Gastrocnemius medialis (tissue), 4 donors: ENCODE results near the gene MPPED1. TPM values are rescaled to one million over a fixed set of nuclear protein-coding genes. Genes with fewer than 3 reads are reported as not detected.

ENCODE experiments used
- ATAC-seq, 2 donors: fragments of 150-250 bp; one replicate each; pipeline ENCODE4 v1.9.1; 2016
- DNase-seq, 2 donors: peaks; one replicate each; pipeline ENCODE4 v3.0.0-alpha.2; 2019
- H3K27ac ChIP-seq, 4 donors: fragments of 200-600 bp; sonication (generic); 1 replicate in 1 of 4; 2 replicates in 3 of 4; pipeline ENCODE4 v1.5.1; 2016 to 2018; ENCODE audit warnings: mild to moderate bottlenecking in 2 of 4, moderate library complexity in 1 of 4
- H3K27me3 ChIP-seq, 3 donors: fragments of 200-600 bp; sonication (generic) in 2 of 3; 1 replicate in 1 of 3; 2 replicates in 2 of 3; pipeline versions ENCODE4 v1.5.1 to v1.6.0; 2016 to 2019; ENCODE audit warnings: mild to moderate bottlenecking in 1 of 3, moderate library complexity in 1 of 3
- H3K36me3 ChIP-seq, 2 donors: fragments of 200-600 bp; sonication (generic) in 1 of 2; one replicate each; pipeline ENCODE4 v1.5.1; 2017 to 2018
- H3K4me1 ChIP-seq, 2 donors: fragments of 200-600 bp; sonication (generic) in 1 of 2; one replicate each; pipeline ENCODE4 v1.5.1; 2016 to 2017; ENCODE audit warnings: mild to moderate bottlenecking in 2 of 2
- H3K4me3 ChIP-seq, 4 donors: fragments of 200-600 bp; sonication (generic) in 3 of 4; 1 replicate in 1 of 4; 2 replicates in 3 of 4; pipeline ENCODE4 v1.5.1; 2016 to 2019; ENCODE audit warnings: mild to moderate bottlenecking in 2 of 4
- H3K9me3 ChIP-seq, 3 donors: fragments of 200-600 bp; sonication (generic) in 2 of 3; 1 replicate in 1 of 3; 2 replicates in 2 of 3; pipeline ENCODE4 v1.5.1; 2016 to 2019
- CTCF ChIP-seq, 5 experiments: fragments of 450-650 bp in 3 of 5; fragments of 200-600 bp in 2 of 5; sonication (generic) in 2 of 5; IDR thresholded peaks in 4 of 5; conservative IDR thresholded peaks in 1 of 5; 1 replicate in 4 of 5; 2 replicates in 1 of 5; pipeline ENCODE4 v1.5.1; 2016 to 2019; ENCODE audit warnings: antibody characterized with exemption in 5 of 5, mild to moderate bottlenecking in 3 of 5, moderate library complexity in 3 of 5
- POLR2A ChIP-seq, 2 donors: fragments of 450-650 bp; IDR thresholded peaks; one replicate each; pipeline ENCODE4 v1.6.1; 2017; ENCODE audit warnings: antibody characterized with exemption in 2 of 2, mild to moderate bottlenecking in 2 of 2, moderate library complexity in 2 of 2
- in situ Hi-C, 4 donors: fragments of 200-750 bp; cut with MboI; loops; one replicate each; pipeline versions ENCODE4 v1.15.0 to v1.8.0; 2017; ENCODE audit warnings: low sequenced_read_pairs in 4 of 4
- intact Hi-C: fragments of 100-400 bp; cut with DNase I; formaldehyde crosslinking; loops from one replicate; pipeline ENCODE4 v1.15.1; 2023; ENCODE audit warnings: low total_unique reads
- total RNA-seq, 4 donors: library from RNA; depleted of rRNA; stranded (reverse); fragments of >200 nt; gene quantifications; one replicate each; pipeline versions ENCODE4 v1.1.0 to v1.2.3, GENCODE V29; 2016

MPPED1 gene
- total RNA-seq, 4 donors from 2014 or later: not detected

- no peak for ATAC-seq
- H3K27me3 ChIP-seq: peaks cover 0 to 11% (median 2%) of the 10 kb centered on the region in 3 donors
Observed at GRCh38 chr22:43475549-43476076, 63.8 kb downstream of the MPPED1 start.

GRCh38 chr22:43476341-43476740 is 64.5 kb downstream of the MPPED1 start:
- Histone ChIP-seq H3K9me3 (no peaks in the 10 kb centered on the region), H3K4me1 (no peaks in the 10 kb centered on the region), H3K27me3 (peaks cover 0 to 5% (median 2%) of the 10 kb centered on the region in 3 donors), H3K4me3 (no peak overlapping the region), H3K36me3 (no peaks in the 10 kb centered on the region), H3K27ac (no peak overlapping the region)
- TF ChIP-seq POLR2A (IDR thresholded peaks at IDR 0.05) (no peak), CTCF (IDR thresholded peaks at IDR 0.05 in 4 of 5, conservative IDR thresholded peaks at IDR 0.05 in 1 of 5) (no peak)
- DNase-seq (no peak), ATAC-seq (no peak)
- intact Hi-C loops: no loop called here
- in situ Hi-C loops: no loop called here

More at GRCh38 chr22:43475549-43476076, 63.8 kb downstream of the MPPED1 start:
- intact Hi-C loops: no loop called here
- no peak for TF ChIP-seq CTCF (IDR thresholded peaks at IDR 0.05 in 4 of 5, conservative IDR thresholded peaks at IDR 0.05 in 1 of 5)
- TF ChIP-seq POLR2A (IDR thresholded peaks at IDR 0.05): no peak
- no peak for DNase-seq
- no peaks in the 10 kb centered on the region for H3K9me3 ChIP-seq
- in situ Hi-C loops: no loop called here
- H3K4me1 ChIP-seq: no peaks in the 10 kb centered on the region
- H3K4me3 ChIP-seq: no peak overlapping the region
- no peaks in the 10 kb centered on the region for H3K36me3 ChIP-seq
- H3K27ac ChIP-seq: no peak overlapping the region

GRCh38 chr22:43476751-43477725 is 65.2 kb downstream of the MPPED1 start:
- H3K4me1 ChIP-seq: no peaks in the 10 kb centered on the region
- intact Hi-C loops: no loop called here
- H3K27ac ChIP-seq: no peak overlapping the region
- TF ChIP-seq CTCF (IDR thresholded peaks at IDR 0.05 in 4 of 5, conservative IDR thresholded peaks at IDR 0.05 in 1 of 5) (no peak), POLR2A (IDR thresholded peaks at IDR 0.05) (no peak)
- DNase-seq (no peak), ATAC-seq (no peak)
- no peak overlapping the region for H3K4me3 ChIP-seq
- no peaks in the 10 kb centered on the region for H3K9me3 ChIP-seq
- peaks cover 0 to 5% (median 0%) of the 10 kb centered on the region in 3 donors for H3K27me3 ChIP-seq
- no peaks in the 10 kb centered on the region for H3K36me3 ChIP-seq
- in situ Hi-C loops: no loop called here

GRCh38 chr22:43477966-43478365 is 66.2 kb downstream of the MPPED1 start:
- Histone ChIP-seq H3K4me3 (no peak overlapping the region), H3K27me3 (peaks cover 0 to 5% (median 3%) of the 10 kb centered on the region in 3 donors), H3K27ac (no peak overlapping the region), H3K9me3 (no peaks in the 10 kb centered on the region), H3K36me3 (no peaks in the 10 kb centered on the region), H3K4me1 (no peaks in the 10 kb centered on the region)
- intact Hi-C loops (no loop called here), in situ Hi-C loops (no loop called here)
- DNase-seq: no peak
- no peak for ATAC-seq
- TF ChIP-seq POLR2A (IDR thresholded peaks at IDR 0.05) (no peak), CTCF (IDR thresholded peaks at IDR 0.05 in 4 of 5, conservative IDR thresholded peaks at IDR 0.05 in 1 of 5) (no peak)
